GM12874 (cell line): ENCODE measurements around the gene EPS8L3.

Source experiments
- TF ChIP-seq, protein P1 (sequence below): IDR thresholded peaks from 2 replicates; pipeline ENCODE4 v1.5.1; 2011; ENCODE audit warnings: low read depth, mild to moderate bottlenecking, control low read depth, low read length, moderate library complexity; ENCODE audit not compliant: insufficient read depth

The EPS8L3 gene

DNA sequence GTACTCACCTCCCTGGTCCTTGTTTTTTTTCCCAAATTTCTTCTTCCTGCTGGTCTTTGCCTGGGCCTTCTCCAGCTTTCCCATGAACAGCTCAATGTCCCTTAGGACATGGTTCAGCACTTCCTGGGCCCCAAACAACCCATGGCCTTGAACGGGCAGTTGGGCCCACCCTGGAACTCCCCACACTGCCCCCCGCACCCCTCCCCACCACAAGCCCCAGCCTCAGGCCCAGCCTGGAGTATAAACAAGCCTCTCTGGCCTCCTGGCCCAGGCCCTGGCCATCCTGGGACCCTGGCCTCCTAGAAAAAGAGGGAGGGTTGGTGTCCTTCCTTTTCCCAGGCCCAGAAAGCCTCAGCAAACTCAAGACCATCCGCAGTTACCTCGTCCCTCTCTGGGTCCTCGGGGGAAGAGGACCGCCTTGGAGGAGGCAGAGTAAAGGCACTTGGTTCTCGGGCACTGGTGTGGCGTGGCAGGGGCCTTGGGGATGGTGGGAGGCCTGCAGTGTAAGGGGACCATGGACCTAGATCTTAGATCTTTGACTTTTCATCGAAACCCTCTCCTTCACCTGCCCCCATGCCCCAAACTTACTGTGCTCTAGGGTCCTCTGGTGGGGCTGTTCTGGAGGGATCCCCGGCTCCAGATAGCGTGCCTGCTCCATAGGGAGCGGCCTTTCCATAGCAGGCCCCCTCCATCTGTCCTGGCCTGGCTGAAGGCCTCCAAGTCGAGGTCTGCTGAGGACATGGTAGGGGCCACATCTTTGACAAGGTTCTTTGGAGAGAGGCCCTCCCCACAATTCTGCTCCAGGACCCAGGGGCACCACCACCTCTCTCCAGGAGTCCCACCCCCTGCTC is 5.6 kb downstream of the EPS8L3 start:
- TF ChIP-seq, protein P1, sequence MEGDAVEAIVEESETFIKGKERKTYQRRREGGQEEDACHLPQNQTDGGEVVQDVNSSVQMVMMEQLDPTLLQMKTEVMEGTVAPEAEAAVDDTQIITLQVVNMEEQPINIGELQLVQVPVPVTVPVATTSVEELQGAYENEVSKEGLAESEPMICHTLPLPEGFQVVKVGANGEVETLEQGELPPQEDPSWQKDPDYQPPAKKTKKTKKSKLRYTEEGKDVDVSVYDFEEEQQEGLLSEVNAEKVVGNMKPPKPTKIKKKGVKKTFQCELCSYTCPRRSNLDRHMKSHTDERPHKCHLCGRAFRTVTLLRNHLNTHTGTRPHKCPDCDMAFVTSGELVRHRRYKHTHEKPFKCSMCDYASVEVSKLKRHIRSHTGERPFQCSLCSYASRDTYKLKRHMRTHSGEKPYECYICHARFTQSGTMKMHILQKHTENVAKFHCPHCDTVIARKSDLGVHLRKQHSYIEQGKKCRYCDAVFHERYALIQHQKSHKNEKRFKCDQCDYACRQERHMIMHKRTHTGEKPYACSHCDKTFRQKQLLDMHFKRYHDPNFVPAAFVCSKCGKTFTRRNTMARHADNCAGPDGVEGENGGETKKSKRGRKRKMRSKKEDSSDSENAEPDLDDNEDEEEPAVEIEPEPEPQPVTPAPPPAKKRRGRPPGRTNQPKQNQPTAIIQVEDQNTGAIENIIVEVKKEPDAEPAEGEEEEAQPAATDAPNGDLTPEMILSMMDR = no peak

DNA sequence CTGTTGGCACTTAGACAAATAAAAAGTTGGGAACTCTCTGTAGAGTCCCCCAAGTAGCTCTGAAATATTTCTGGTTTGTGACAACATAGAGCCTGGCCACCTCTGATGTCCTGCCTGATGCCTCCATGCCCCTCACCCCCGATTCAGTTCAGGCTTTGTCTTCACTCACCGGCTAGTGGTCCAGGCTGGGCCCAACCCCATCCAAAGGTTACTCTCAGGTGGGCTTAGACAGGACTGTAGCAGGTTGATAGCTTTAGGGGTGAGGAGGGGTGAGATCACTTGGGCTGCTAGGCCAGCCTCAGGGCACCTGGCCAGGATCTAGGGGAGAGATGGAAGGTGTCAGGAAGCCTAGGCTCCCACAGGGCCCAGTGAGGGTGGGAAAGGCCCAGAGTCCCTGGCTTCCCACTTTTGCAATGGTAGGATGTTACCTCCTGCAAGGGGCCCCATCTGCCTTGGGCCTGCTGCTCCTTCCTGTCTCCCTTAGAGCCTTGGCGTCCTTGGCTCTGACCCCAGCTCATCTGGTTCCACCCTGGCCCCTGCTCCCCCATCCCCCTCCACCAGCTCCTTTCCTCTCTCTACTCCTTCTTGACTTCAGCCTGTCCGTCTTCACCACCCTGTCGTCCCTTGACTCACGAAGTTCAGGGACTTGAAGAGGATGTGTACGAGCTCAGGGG is 6.7 kb downstream of the EPS8L3 start:
- TF ChIP-seq, protein P1 = no peak

DNA sequence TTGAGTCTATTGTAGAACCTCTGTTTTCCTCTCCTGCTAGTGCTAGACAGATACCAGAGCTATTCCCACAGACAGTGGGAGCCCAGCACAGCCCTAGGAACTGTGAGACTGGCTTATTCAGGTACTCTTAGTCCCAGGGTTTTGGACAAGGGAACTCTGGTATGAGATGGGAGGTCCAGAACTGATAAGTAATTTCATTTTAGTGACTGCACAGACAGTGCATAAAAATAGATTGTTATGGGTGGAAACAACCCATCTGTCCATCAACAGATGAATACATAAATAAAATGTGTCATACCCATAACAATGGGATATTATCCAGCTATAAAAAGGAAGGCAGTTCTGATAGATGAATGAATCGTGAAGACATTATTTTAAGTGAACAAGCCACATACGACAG is 9.0 kb downstream of the EPS8L3 start:
- TF ChIP-seq, protein P1 = no peak

DNA sequence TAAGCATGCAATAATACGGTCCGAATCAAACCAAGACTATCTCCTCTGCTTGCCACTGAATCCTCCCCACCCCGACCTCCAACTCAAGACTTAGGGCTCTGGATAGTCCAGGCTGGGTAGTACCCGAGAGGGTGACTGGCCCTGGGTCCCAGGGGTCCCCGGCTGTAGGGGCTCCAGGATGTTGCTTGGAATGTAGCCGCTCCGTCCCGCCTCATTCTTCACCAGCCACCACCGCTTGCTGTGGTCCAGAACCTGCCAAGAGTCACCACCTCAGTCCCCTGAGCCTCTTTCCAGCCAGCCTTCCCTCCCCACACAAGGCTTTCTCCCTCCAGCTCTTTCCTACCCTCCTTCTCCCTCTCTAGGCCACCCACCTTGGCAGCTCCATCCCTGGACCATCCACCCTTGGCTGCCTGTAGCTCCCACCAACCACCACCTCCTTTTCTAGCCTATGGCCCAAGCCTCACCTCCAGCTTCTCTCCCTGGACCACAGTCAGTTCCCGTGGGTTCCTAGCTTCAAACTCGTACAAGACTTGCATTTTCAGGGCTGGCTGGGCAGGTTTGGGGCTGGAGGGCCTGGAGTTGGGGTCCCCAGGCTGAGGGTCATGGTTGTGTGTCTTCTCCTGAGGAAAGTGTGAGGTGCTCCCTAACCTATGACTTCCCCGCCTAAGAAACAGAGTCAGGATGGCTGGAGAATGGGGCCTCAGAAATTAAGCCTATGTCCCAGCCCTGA is 12.0 kb downstream of the EPS8L3 start:
- TF ChIP-seq, protein P1 = no peak

DNA sequence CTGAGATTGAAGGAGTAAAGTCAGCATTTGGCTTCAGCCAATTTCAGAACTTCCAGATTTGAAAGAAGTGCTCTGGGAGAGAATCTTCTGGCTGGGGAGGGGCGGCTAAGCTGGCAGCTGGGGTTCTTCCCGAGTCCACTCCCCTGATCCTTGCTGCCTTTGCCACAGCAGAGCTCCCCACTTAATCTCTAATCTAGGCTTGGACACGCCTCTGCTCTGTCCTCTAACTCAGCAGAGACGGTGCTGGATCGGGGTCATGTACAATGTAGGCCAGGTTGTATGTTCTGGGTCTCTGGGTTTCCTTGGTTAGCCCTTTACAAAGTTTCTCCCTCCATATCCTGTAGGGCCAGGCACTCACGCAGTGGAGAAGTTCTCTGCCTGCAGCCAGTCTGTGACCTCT is 12.8 kb downstream of the EPS8L3 start:
- TF ChIP-seq, protein P1 = no peak

DNA sequence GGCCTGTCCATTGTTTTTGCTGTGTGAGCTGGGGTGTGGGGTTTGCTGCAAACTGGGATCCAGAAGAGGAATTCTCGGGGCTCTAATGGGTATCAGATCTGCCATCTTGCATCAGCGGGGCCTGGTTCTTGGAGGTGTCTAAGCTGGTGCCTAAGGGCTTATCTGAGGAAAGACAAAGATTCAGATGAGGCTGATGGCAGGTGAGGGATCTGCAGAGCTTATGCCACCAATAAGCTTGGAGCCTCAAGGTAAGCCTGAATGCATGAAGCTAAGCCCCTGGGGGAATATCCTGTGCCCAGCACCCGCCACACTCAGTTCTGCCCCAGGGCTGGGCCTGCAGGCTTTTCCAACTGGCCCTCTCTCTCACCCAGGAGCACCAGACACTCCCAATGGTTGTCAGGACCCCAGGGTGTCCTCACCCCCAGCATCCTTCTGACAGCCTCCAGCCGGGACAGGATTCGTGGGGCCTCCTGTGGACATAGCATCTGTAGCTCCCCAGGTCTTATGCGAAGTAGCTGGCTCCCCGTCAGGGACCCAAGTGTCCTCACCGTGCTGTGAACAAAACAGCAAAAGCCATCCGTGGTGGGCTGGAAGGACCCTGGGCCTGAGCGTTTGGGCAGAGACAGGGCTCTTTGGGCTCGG is 13.4 kb downstream of the EPS8L3 start:
- TF ChIP-seq, protein P1 = no peak

DNA sequence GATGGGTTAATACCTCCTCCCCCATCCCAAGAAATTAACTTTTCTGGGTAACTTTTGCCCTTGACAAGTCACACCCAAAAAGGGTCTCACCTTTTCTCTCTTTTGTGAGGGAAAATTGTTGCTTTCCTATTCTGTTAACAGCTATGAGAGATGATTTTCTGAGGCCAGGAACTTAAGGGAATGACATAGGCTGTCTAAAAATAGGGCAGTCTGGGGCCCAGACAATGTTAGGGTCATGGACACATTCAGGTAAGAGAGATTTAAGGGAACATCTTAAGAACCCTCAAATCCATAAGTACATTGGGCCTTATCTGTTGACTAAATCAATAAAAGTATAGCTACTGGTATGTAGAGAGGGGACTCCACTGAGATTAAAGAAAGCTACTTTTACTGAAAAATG is 14.5 kb downstream of the EPS8L3 start:
- TF ChIP-seq, protein P1 = no peak
